AG09319 (cell line): ENCODE results near the gene SMIM45.

Experiments used
- DNase-seq: peaks from one replicate; pipeline ENCODE4 v3.0.0-alpha.2; 2010; ENCODE audit warnings: low read depth; ENCODE audit errors: extremely low read depth
- TF ChIP-seq, protein P1 (sequence below): IDR thresholded peaks from 2 replicates; pipeline ENCODE4 v1.5.1; 2011; ENCODE audit warnings: low read depth, mild to moderate bottlenecking, inconsistent platforms, low read length, moderate library complexity

Gene SMIM45

DNA sequence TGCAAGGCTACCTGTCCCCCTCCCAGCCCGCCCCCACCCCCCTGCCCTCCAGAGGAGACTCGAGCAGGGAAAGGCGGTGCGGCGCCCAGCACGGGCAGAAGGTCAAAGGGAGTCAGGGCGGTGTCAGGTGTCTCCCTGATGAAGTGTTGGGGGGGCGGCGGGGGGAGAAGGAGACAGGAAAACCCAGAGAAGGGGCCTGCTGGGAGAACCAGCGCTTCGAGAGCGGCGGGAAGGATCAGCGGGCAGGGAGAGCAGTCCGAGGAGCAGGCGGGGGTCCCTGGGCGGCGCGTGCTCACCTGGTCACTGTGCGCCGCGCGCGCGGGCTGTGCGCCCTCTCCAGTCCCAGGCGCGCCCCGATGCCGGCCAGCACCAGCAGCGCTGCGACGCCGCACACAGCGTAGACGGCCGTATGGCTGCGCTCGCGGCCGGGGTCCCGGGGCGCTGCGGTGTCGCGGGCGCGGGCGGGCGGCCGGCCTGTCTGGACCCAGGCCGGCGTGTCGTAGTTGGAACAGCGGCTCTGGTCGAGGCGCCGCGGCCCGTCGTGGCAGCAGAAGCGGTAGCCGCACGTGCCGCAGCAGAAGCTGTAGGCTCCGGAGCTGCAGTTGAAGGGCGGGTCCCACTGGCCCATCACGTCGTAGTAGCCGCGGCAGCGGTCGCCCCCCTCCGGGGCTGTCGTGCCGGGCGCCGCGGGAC, 38.0 kb upstream of the SMIM45 start:
- DNase-seq = no peak
- TF ChIP-seq, protein P1, sequence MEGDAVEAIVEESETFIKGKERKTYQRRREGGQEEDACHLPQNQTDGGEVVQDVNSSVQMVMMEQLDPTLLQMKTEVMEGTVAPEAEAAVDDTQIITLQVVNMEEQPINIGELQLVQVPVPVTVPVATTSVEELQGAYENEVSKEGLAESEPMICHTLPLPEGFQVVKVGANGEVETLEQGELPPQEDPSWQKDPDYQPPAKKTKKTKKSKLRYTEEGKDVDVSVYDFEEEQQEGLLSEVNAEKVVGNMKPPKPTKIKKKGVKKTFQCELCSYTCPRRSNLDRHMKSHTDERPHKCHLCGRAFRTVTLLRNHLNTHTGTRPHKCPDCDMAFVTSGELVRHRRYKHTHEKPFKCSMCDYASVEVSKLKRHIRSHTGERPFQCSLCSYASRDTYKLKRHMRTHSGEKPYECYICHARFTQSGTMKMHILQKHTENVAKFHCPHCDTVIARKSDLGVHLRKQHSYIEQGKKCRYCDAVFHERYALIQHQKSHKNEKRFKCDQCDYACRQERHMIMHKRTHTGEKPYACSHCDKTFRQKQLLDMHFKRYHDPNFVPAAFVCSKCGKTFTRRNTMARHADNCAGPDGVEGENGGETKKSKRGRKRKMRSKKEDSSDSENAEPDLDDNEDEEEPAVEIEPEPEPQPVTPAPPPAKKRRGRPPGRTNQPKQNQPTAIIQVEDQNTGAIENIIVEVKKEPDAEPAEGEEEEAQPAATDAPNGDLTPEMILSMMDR = no peak

DNA sequence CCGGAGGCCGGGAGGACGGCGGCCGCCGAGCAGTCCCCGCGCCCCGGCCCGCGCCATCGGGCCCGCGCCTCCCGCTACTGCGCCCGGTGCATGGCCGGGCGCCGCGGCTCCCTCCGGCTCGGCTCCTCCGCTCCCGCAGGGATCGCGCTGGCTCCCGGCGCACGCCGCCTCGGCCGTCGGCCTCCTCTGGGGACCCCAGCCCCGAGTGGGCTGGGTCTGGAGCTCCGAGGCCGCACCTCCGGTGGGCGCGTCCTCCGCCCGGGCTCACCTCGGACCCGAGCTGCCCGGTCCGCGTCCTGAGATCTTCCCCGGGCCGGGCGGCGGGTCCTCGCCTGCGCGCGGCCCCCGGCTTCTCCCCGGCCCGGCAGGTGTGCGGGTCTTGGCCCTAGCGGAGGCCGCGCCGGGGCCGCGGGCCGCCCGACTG, 37.3 kb upstream of the SMIM45 start:
- DNase-seq = no peak
- TF ChIP-seq, protein P1 = no peak

DNA sequence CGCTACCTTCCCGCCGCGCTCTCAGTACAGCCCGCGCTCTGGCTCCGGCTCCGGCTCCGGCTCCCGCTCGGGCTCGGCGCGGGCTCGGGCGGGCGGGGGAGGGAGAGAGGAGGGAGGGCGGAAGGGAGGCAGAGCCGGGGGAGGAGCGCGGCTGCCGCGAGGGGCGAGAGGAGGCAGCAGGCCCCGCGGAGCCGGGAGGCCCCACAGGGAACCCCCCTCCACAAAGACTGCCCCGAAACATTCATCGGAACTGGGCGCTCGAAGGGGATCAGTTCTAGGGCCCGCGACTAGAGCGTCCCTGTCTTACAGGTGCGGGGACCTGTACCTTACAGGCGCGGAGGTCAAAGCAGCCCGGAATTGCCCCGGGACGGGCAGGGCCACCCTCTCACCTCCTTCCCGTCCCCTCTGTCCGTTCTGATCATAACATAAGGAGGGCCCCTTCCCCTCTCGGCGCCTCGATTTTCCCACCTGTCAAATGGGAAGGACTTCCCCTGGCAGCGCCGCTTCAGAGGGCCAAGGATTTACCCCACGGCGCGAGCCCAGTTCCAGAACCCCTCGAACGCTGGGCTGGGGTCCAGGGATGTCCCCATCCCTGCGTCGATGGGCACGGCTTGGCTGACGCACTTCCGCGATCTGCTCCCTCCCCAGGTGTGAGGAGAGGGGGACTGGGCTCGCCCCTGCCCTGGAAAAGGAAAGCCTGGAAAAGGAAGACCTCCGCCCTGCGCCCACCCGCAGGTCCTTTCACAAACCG, 36.7 kb upstream of the SMIM45 start, which contains the start of gene SHISA8:
SHISA8 (minus strand) TSS at position 40 of the 751 bp plus-strand sequence. CDS start 407 bp downstream, outside the sequence.
- TF ChIP-seq, protein P1 = no peak
- no peak for DNase-seq

DNA sequence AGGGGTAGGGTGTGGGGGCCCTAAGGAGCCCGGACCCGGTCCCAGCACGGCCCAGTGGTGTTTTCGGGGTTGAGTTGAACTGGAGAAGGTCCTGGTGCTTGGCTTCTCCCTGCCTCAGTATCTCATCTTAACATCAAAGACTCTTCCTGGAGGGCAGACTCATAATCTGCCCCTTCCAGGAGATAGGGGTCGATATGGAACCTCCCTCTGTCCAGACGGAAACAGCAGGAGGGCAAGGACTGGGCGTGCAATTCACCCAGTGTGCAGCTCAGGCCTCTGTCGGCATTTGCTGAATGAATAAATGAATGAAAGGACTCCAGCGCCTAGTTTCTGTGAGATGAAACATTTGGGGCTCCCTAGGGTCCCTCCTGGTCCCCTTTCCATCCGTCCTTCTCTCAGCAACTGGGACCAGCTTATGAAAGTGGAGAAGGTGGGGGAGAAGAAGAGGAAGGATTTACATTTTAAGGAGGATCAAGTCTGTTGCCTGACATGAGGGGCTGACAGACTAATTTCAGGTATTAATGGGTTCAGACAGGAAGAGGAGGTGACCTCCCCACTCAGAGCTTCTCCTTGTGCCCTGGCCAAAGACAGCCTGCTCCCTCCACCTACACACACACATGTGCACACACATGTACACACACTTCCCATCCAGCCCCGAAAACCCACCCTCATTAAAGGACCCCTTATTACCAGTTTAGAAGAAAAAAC, 36.0 kb upstream of the SMIM45 start:
- no peak for DNase-seq

DNA sequence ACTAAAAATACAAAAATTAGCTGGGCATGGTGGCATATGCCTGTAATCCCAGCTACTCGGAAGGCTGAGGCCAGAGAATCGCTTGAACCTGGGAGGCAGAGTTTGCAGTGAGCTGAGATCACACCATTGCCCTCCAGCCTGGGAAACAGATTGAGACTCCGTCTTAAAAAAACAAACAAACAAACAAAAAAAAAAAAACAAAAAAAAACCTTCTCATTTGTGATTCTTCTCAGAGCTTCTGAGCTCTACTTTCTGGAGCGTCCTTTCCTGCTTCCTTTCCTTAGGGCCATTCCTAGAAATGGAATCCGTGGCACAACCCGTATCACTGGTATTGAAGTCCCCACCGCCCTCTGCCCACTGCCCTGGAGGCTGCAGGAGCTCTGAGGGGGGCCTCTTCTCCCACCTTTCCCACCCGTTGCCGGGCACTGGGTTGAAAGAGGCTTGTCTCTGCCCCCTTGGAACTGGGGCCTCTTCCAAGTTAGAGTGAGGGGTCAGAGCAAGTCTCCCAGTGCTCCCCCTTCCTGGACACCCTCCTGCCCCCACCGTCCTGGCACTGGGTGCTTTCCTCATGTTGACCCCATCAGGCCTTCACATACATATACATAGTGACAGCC, 35.1 kb upstream of the SMIM45 start:
- no peak for DNase-seq
- TF ChIP-seq, protein P1 = no peak

More for the DNA sequence above, 36.0 kb upstream of the SMIM45 start:
- TF ChIP-seq, protein P1 = no peak

DNA sequence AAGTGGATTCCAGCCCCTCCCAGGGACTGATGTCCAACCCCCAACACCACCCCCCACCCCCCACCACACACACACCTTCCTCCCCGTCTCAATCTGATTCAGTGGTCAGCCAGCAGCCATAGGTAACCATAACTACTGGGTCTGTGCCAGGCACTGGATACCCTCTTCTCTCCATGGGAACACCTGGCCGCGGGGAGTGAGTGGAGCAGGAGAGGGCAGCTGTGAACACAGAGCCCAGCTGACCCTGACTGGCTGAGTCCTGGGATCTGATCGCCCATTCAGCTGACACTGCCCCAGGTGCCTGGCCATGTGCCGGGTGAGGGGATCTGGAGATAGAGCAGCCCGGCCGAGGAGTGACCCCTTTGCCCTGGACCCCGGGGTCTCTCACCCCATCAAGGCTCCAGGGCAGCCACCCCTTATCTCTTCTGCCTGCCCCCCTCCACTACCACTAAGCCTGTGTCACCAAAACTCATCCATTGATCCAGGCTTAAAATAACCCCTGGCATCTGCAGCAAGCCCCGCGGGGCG, 34.5 kb upstream of the SMIM45 start:
- TF ChIP-seq, protein P1 = no peak
- no peak for DNase-seq
